WTC11 (cell line): ENCODE measurements around the gene DUSP22.

Experiments used
- E2F1 ChIP-seq: sonication (generic); formaldehyde crosslinking; IDR thresholded peaks from 2 replicates; pipeline ENCODE4 v1.8.0; 2022; ENCODE audit warnings: mild to moderate bottlenecking, missing genetic modification reagents
- ZNF416 ChIP-seq: fragments of 250-450 bp; sonication (Bioruptor Pico); IDR thresholded peaks from 2 replicates; pipeline ENCODE4 v1.9.0; 2021; ENCODE audit warnings: mild to moderate bottlenecking, inconsistent platforms
- TF ChIP-seq, protein P1 (sequence below): fragments of 200-600 bp; IDR thresholded peaks from 2 replicates; pipeline ENCODE4 v1.8.0; 2022; ENCODE audit warnings: antibody characterized with exemption
- TF ChIP-seq, protein P2 (sequence below): sonication (generic); formaldehyde crosslinking; IDR thresholded peaks from 2 replicates; pipeline ENCODE4 v1.8.1; 2023; ENCODE audit warnings: mild to moderate bottlenecking, missing genetic modification reagents, borderline replicate concordance

DNA sequence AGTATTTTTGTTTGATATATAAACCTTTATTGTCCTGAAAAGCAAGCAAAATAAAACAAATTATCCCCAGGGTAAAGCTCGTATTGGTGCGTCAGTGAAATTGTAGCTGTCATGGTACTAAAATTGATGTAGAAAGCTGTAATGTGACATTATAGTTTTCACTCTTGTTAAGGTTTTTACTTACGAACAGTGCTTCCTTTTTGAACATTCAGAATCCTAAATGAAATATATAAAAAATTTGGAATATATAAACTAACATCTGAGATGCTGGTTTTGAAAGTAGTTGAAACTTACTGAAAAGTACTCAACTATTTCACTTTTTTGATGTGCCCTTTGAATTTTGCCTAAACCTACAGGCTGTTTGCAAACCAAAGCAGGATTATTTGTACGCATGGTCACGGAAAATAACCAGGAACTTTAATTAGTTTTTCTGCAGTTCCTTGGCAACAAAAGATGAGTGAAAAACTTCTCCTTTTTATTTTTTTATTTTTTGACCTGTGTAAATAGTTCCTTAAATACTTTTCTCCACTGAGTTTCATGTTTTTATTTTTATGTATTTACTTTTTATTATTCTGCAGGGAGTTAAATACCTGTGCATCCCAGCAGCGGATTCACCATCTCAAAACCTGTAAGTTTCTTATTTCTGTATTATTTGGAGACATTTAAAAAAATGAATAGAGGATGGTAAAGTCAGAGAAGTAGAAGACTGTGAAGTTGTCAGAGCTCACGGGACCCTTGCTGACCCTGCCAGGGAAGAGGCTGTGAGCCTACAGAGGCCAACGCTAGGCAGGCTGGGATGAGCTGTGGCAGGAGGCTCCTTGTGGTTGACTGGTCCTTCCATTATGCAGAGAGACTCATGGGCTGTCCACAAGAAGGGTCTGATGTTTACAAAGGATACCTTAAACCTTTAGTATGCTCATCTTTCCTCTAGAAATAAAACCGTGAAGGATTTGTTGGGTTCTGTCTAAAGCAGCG, 42.5 kb downstream of the DUSP22 start:
- TF ChIP-seq, protein P1, sequence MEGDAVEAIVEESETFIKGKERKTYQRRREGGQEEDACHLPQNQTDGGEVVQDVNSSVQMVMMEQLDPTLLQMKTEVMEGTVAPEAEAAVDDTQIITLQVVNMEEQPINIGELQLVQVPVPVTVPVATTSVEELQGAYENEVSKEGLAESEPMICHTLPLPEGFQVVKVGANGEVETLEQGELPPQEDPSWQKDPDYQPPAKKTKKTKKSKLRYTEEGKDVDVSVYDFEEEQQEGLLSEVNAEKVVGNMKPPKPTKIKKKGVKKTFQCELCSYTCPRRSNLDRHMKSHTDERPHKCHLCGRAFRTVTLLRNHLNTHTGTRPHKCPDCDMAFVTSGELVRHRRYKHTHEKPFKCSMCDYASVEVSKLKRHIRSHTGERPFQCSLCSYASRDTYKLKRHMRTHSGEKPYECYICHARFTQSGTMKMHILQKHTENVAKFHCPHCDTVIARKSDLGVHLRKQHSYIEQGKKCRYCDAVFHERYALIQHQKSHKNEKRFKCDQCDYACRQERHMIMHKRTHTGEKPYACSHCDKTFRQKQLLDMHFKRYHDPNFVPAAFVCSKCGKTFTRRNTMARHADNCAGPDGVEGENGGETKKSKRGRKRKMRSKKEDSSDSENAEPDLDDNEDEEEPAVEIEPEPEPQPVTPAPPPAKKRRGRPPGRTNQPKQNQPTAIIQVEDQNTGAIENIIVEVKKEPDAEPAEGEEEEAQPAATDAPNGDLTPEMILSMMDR: no peak
- no peak for TF ChIP-seq ZNF416 (CRISPR knock-in tag)
- TF ChIP-seq, protein P2, sequence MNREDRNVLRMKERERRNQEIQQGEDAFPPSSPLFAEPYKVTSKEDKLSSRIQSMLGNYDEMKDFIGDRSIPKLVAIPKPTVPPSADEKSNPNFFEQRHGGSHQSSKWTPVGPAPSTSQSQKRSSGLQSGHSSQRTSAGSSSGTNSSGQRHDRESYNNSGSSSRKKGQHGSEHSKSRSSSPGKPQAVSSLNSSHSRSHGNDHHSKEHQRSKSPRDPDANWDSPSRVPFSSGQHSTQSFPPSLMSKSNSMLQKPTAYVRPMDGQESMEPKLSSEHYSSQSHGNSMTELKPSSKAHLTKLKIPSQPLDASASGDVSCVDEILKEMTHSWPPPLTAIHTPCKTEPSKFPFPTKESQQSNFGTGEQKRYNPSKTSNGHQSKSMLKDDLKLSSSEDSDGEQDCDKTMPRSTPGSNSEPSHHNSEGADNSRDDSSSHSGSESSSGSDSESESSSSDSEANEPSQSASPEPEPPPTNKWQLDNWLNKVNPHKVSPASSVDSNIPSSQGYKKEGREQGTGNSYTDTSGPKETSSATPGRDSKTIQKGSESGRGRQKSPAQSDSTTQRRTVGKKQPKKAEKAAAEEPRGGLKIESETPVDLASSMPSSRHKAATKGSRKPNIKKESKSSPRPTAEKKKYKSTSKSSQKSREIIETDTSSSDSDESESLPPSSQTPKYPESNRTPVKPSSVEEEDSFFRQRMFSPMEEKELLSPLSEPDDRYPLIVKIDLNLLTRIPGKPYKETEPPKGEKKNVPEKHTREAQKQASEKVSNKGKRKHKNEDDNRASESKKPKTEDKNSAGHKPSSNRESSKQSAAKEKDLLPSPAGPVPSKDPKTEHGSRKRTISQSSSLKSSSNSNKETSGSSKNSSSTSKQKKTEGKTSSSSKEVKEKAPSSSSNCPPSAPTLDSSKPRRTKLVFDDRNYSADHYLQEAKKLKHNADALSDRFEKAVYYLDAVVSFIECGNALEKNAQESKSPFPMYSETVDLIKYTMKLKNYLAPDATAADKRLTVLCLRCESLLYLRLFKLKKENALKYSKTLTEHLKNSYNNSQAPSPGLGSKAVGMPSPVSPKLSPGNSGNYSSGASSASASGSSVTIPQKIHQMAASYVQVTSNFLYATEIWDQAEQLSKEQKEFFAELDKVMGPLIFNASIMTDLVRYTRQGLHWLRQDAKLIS (CRISPR knock-in tag): no peak
- no peak for TF ChIP-seq E2F1
